ENCODE measurements around the gene TYW1B.
"Not testable (repeated sequence)": the region's sequence is repeated elsewhere in the genome, so short reads cannot be mapped to it uniquely, and the experiment has no call there.

- TF ChIP-seq CTCF (IDR thresholded peaks at IDR 0.05; ENCODE audit: insufficient read depth, low read depth, low read length); EZH2 (IDR thresholded peaks at IDR 0.05; ENCODE audit: insufficient read depth, low read length): not testable (repeated sequence)
Observed at GRCh38 chr7:72555238-72555637, 272.8 kb downstream of the TYW1B start.

Measured in astrocyte (in vitro differentiated cells and primary cell).